Tibial nerve (tissue), 4 donors: ENCODE measurements around the gene SPC25.

Source experiments
- CTCF ChIP-seq, 5 experiments: fragments of 200-600 bp in 3 of 5; fragments of 450-650 bp in 2 of 5; sonication (generic) in 3 of 5; IDR thresholded peaks; one replicate each; pipeline ENCODE4 v1.5.1; 2016 to 2019; ENCODE audit warnings: antibody characterized with exemption in 5 of 5, mild to moderate bottlenecking in 3 of 5, moderate library complexity in 2 of 5
- EP300 ChIP-seq, 2 donors: sonication (generic); formaldehyde crosslinking; IDR thresholded peaks; one replicate each; pipeline ENCODE4 v1.6.1; 2017; ENCODE audit warnings: antibody characterized with exemption in 2 of 2, mild to moderate bottlenecking in 1 of 2
- POLR2A ChIP-seq, 2 donors: fragments of 450-650 bp; IDR thresholded peaks; one replicate each; pipeline ENCODE4 v1.6.1; 2017; ENCODE audit warnings: antibody characterized with exemption in 2 of 2, mild to moderate bottlenecking in 2 of 2, moderate library complexity in 2 of 2

GRCh38 chr2:168884975-168885374 is 5.3 kb downstream of the SPC25 start:
- TF ChIP-seq EP300 (IDR thresholded peaks at IDR 0.05) (no peak), CTCF (IDR thresholded peaks at IDR 0.05) (no peak), POLR2A (IDR thresholded peaks at IDR 0.05) (no peak)
